BE2C (cell line): ENCODE data around the gene AGK.

ENCODE experiments used
- DNase-seq: peaks from one replicate; pipeline ENCODE4 v3.0.0-alpha.2; 2020
- H3K27me3 ChIP-seq: fragments of 250-450 bp; sonication (Bioruptor Pico); 2 replicates; pipeline ENCODE4 v1.5.1; 2020; ENCODE audit warnings: mild to moderate bottlenecking
- H3K36me3 ChIP-seq: fragments of 250-450 bp; sonication (Bioruptor Pico); 2 replicates; pipeline ENCODE4 v1.5.1; 2020; ENCODE audit warnings: mild to moderate bottlenecking
- H3K4me1 ChIP-seq: fragments of 250-450 bp; sonication (Bioruptor Pico); 2 replicates; pipeline ENCODE4 v1.5.1; 2020
- H3K4me3 ChIP-seq: 2 replicates; pipeline ENCODE4 v1.5.1; 2011; ENCODE audit warnings: low read depth, low read length
- H3K9me3 ChIP-seq: fragments of 250-450 bp; sonication (Bioruptor Pico); 2 replicates; pipeline ENCODE4 v1.5.1; 2020
- TF ChIP-seq, protein P1 (sequence below): IDR thresholded peaks from 2 replicates; pipeline ENCODE4 v1.5.1; 2012; ENCODE audit warnings: mild to moderate bottlenecking, low read depth, low read length

The AGK gene

DNA sequence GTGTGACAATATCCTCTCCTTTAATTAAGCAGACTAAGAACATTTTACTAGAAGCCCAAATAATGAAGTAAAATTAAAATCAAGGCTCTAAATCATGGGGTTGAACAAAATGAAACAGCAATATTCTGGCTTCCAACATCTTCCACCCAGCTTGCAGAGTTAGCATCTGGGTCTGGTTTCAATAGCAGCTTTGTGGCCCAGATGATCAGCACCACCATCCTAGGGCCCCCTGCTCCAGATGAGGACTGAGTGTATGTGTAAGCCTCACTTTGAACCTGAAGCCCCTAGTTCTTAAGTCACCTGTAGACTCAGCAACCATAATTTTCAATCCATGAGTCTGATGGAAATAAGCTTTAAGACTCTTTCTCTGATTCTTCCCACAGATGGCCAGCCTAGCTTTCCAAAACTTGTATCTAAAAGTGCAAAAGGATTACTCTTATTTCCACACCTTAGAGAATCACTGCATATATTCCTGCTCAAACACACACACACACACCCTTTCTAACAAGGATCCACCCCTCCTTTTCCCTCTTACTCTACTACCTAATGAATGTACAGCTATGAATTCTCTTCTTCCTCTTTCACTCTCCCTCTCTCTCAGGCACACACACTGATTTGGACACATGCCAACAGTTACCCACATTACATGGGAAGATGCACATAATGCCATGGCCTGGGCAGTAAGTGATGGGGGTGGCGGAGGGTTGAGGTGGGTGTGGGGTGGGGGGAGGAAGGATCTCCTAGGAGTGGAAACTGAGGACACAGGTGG lies 147.2 kb downstream of the AGK start:
- Histone ChIP-seq H3K4me1 (no peaks in the 10 kb centered on the region; the same call in 1 of the 2 replicates), H3K36me3 (no peaks in the 10 kb centered on the region), H3K27me3 (no peaks in the 10 kb centered on the region), H3K9me3 (no peaks in the 10 kb centered on the region), H3K4me3 (no peak overlapping the region)
- TF ChIP-seq, protein P1, sequence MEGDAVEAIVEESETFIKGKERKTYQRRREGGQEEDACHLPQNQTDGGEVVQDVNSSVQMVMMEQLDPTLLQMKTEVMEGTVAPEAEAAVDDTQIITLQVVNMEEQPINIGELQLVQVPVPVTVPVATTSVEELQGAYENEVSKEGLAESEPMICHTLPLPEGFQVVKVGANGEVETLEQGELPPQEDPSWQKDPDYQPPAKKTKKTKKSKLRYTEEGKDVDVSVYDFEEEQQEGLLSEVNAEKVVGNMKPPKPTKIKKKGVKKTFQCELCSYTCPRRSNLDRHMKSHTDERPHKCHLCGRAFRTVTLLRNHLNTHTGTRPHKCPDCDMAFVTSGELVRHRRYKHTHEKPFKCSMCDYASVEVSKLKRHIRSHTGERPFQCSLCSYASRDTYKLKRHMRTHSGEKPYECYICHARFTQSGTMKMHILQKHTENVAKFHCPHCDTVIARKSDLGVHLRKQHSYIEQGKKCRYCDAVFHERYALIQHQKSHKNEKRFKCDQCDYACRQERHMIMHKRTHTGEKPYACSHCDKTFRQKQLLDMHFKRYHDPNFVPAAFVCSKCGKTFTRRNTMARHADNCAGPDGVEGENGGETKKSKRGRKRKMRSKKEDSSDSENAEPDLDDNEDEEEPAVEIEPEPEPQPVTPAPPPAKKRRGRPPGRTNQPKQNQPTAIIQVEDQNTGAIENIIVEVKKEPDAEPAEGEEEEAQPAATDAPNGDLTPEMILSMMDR: no peak
- no peak for DNase-seq

DNA sequence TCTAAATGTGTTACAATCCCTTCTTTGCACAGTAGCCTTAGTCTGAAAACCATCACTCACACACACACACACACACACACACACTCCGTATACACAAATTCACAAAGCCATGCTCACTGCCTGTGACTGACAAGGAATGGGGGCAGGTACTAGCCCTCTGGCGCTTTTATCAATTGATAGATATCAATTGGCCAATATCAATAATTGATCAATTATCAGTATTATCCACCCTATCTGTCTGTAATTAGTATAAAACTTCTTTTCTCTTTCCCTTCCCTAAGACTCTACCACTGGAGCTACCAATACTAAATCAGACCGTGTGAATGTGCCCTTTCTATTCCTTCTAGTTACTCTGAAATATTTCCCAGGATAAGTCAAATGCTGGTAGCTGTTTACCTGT lies 148.7 kb downstream of the AGK start:
- Histone ChIP-seq H3K27me3 (no peaks in the 10 kb centered on the region), H3K4me3 (no peak overlapping the region), H3K9me3 (no peaks in the 10 kb centered on the region), H3K36me3 (no peaks in the 10 kb centered on the region), H3K4me1 (no peaks in the 10 kb centered on the region; the same call in 1 of the 2 replicates)
- TF ChIP-seq, protein P1: no peak
- DNase-seq: no peak

DNA sequence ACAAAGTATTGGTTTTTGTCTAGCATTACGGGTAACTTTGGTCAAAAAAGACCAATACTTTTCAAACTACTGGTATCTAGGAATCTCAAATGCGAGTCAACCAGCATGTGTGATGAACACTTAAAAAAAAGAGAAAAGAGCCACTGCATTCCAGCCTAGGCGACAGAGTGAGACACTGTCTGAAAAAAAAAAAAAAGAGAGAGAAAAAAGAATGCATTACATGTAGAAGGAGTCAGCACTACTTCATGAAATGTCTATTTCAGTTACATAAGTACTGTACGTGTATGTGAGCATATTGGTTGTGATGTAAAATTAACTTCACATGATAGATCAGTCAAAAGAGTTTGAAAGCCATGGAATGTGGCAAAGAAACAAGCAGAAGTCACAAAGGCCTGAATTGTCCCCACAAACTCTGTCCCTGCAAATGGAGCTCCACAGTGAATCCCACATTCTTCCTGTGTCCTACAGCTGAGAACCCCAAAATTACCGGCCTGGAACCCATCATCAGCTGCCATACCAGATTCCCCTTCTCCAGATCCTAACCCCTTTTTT lies 149.2 kb downstream of the AGK start:
- TF ChIP-seq, protein P1: no peak
- DNase-seq: no peak
- H3K27me3 ChIP-seq: no peaks in the 10 kb centered on the region
- no peaks in the 10 kb centered on the region for H3K9me3 ChIP-seq
- no peaks in the 10 kb centered on the region for H3K36me3 ChIP-seq
- no peaks in the 10 kb centered on the region; the same call in 1 of the 2 replicates for H3K4me1 ChIP-seq
- H3K4me3 ChIP-seq: peak overlapping the region; percentile 69

DNA sequence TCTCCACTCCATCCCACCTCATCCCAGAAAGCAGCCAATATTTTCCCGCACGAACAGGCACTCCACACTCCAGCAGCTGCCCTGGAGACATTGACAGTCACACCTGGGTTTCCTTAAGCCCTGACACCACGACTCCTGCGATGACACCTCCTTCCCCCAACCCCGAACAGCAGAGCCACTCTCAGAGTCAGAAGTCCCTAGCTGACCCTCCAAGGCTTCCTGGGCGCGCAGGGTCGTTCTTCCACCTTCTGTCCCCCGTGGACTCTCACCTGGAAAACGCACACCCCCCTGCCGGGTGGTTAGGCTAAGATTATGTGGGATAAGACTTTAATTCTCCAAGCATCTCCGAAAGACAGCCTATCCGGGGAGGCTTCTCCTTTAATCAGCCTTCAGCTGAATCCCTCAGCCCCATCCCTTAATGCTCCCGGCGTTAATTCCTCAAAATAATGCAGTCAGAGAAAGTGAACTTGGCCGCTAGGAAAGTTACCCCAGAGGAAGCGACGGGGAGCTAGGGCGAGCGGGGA lies 149.7 kb downstream of the AGK start:
- peak overlapping the region; percentile 69 for H3K4me3 ChIP-seq
- H3K9me3 ChIP-seq: no peaks in the 10 kb centered on the region
- DNase-seq: no peak
- no peaks in the 10 kb centered on the region for H3K36me3 ChIP-seq
- H3K27me3 ChIP-seq: no peaks in the 10 kb centered on the region
- no peaks in the 10 kb centered on the region; the same call in 1 of the 2 replicates for H3K4me1 ChIP-seq
- TF ChIP-seq, protein P1: no peak

DNA sequence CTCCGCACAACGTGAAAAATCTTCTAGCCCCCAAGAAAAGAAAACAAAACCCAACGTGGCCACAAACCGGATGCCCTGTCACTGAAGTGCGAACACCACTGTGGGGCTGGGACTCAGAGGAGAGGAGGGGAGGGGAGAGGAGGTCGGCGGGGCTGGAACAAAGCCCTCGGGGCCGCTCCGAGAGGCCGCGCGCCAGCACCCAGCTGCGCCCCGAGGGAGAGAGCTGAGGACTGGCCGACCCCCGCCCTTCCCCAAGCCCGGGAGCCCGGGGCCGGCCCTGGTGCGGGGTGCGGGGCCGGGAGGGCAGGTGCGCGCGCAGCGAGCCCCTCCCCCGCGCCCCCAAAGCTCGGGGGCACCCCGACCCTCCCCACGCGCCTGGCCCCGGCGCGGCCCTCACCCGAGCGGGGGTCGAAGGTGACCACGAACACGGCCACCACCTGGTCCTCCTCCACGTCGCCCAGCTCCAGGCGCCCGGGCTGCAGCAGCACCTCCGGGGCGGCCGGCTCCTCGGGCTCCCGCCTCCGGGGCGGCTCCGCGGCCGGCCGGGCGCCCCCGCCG lies 150.4 kb downstream of the AGK start:
- peak overlapping the region; percentile 69 for H3K4me3 ChIP-seq
- TF ChIP-seq, protein P1: no peak
- no peaks in the 10 kb centered on the region for H3K36me3 ChIP-seq
- peak; percentile 64 for DNase-seq
- no peaks in the 10 kb centered on the region for H3K9me3 ChIP-seq
- no peaks in the 10 kb centered on the region; the same call in 1 of the 2 replicates for H3K4me1 ChIP-seq
- no peaks in the 10 kb centered on the region for H3K27me3 ChIP-seq
